ENCODE results near the gene CCDC80.

The CCDC80 gene

GRCh38 chr3:112579697-112580096, 61.2 kb downstream of the CCDC80 start:
- Histone ChIP-seq H3K27ac (no peak overlapping the region), H4K20me1 (ENCODE audit: insufficient read depth) (no peaks in the 10 kb centered on the region), H3K4me2 (no peak overlapping the region), H3K4me3 (IDR thresholded peaks at IDR 0.05; ENCODE audit: insufficient read depth, low read depth, low read length) (no peak overlapping the region), H3K27me3 (ENCODE audit: insufficient read depth, low read depth) (no peaks in the 10 kb centered on the region), H2AFZ (ENCODE audit: low read depth) (no peak overlapping the region), H3K4me1 (ENCODE audit: low read depth, poor library complexity, severe bottlenecking) (no peaks in the 10 kb centered on the region), H3K79me2 (ENCODE audit: insufficient read depth, low read depth) (no peaks in the 10 kb centered on the region), H3K36me3 (ENCODE audit: insufficient read depth) (no peaks in the 10 kb centered on the region), H3K9ac (no peak overlapping the region)
- TF ChIP-seq, protein P1, sequence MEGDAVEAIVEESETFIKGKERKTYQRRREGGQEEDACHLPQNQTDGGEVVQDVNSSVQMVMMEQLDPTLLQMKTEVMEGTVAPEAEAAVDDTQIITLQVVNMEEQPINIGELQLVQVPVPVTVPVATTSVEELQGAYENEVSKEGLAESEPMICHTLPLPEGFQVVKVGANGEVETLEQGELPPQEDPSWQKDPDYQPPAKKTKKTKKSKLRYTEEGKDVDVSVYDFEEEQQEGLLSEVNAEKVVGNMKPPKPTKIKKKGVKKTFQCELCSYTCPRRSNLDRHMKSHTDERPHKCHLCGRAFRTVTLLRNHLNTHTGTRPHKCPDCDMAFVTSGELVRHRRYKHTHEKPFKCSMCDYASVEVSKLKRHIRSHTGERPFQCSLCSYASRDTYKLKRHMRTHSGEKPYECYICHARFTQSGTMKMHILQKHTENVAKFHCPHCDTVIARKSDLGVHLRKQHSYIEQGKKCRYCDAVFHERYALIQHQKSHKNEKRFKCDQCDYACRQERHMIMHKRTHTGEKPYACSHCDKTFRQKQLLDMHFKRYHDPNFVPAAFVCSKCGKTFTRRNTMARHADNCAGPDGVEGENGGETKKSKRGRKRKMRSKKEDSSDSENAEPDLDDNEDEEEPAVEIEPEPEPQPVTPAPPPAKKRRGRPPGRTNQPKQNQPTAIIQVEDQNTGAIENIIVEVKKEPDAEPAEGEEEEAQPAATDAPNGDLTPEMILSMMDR (conservative IDR thresholded peaks at IDR 0.05; ENCODE audit: low read depth, low read length), result no peak

DNA sequence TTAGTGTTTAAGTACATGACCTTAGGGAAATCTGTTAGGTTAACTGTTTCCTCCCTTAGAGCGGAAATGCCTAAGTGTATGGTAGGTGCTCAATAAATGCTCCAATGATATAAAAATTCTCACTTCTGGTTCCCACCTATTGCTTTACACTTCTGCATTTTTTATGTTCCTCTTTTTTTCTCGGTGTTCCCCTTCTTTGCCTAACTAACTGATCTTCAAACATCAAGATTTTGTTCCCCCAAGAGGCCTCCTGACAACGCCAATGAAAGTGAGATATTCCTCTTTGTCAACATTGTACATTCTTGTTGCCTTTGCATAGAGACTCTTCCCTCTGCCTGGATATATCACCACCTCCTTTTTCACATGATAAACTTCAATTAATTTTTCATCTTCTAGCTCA, 61.7 kb downstream of the CCDC80 start:
- H3K27me3 ChIP-seq (ENCODE audit: insufficient read depth, low read depth), result no peaks in the 10 kb centered on the region
- no peak overlapping the region for H3K4me2 ChIP-seq
- no peak overlapping the region for H3K4me3 ChIP-seq (IDR thresholded peaks at IDR 0.05; ENCODE audit: insufficient read depth, low read depth, low read length)
- no peak overlapping the region for H3K9ac ChIP-seq
- H3K4me1 ChIP-seq (ENCODE audit: low read depth, poor library complexity, severe bottlenecking), result no peaks in the 10 kb centered on the region
- TF ChIP-seq, protein P1 (conservative IDR thresholded peaks at IDR 0.05; ENCODE audit: low read depth, low read length), result no peak
- H4K20me1 ChIP-seq (ENCODE audit: insufficient read depth), result no peaks in the 10 kb centered on the region
- H3K79me2 ChIP-seq (ENCODE audit: insufficient read depth, low read depth), result no peaks in the 10 kb centered on the region
- H3K36me3 ChIP-seq (ENCODE audit: insufficient read depth), result no peaks in the 10 kb centered on the region
- no peak overlapping the region for H2AFZ ChIP-seq (ENCODE audit: low read depth)
- no peak overlapping the region for H3K27ac ChIP-seq

DNA sequence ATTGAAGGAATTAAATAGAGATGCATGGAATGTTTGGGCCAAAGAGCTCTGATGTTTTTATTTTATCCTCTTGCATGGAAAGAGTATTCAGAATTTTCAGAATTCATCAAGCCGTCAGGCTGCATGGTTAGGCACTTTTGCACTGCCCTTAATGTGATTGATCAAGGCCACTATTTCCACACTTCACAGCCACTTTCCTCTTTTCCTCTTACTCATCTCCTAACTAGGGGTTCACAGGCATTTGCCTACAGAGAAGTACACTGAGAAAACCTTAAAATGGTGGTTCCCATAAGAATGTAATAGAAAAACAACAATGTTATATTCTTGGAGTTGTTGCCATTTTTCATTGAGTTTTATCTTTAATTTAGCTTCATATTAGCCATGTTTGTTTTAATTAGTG, 68.2 kb downstream of the CCDC80 start:
- Histone ChIP-seq H4K20me1 (ENCODE audit: insufficient read depth) (no peaks in the 10 kb centered on the region), H3K4me1 (ENCODE audit: low read depth, poor library complexity, severe bottlenecking) (no peaks in the 10 kb centered on the region), H3K79me2 (ENCODE audit: insufficient read depth, low read depth) (no peaks in the 10 kb centered on the region), H3K27ac (no peak overlapping the region), H3K36me3 (ENCODE audit: insufficient read depth) (no peaks in the 10 kb centered on the region), H3K9ac (no peak overlapping the region), H3K4me3 (IDR thresholded peaks at IDR 0.05; ENCODE audit: insufficient read depth, low read depth, low read length) (no peak overlapping the region), H2AFZ (ENCODE audit: low read depth) (no peak overlapping the region), H3K27me3 (ENCODE audit: insufficient read depth, low read depth) (no peaks in the 10 kb centered on the region), H3K4me2 (no peak overlapping the region)
- TF ChIP-seq, protein P1 (conservative IDR thresholded peaks at IDR 0.05; ENCODE audit: low read depth, low read length), result no peak

GRCh38 chr3:112569265-112569664, 71.7 kb downstream of the CCDC80 start:
- H3K4me1 ChIP-seq (ENCODE audit: low read depth, poor library complexity, severe bottlenecking), result no peaks in the 10 kb centered on the region
- no peaks in the 10 kb centered on the region for H4K20me1 ChIP-seq (ENCODE audit: insufficient read depth)
- H3K27ac ChIP-seq, result no peak overlapping the region
- no peak overlapping the region for H3K4me3 ChIP-seq (IDR thresholded peaks at IDR 0.05; ENCODE audit: insufficient read depth, low read depth, low read length)
- no peaks in the 10 kb centered on the region for H3K79me2 ChIP-seq (ENCODE audit: insufficient read depth, low read depth)
- H3K9ac ChIP-seq, result no peak overlapping the region
- H3K36me3 ChIP-seq (ENCODE audit: insufficient read depth), result no peaks in the 10 kb centered on the region
- no peaks in the 10 kb centered on the region for H3K27me3 ChIP-seq (ENCODE audit: insufficient read depth, low read depth)
- no peak overlapping the region for H3K4me2 ChIP-seq
- no peak overlapping the region for H2AFZ ChIP-seq (ENCODE audit: low read depth)
- TF ChIP-seq, protein P1 (conservative IDR thresholded peaks at IDR 0.05; ENCODE audit: low read depth, low read length), result no peak
